SK-N-SH (cell line): ENCODE data around the gene PAPPA2.

Experiments used
- CHD2 ChIP-seq: fragments of 150-350 bp; IDR thresholded peaks from 2 replicates; pipeline ENCODE4 v1.6.1; 2018; ENCODE audit warnings: low read length; ENCODE audit not compliant: partially characterized antibody
- CTCF ChIP-seq: fragments of 200-600 bp; sonication (generic); IDR thresholded peaks from 2 replicates; pipeline ENCODE4 v1.6.1; 2017; ENCODE audit warnings: antibody characterized with exemption, mild to moderate bottlenecking, moderate library complexity
- EP300 ChIP-seq, 2 experiments: IDR thresholded peaks; 2 replicates each; pipeline versions ENCODE4 v1.4.0 to v1.6.1; 2012; ENCODE audit warnings: borderline replicate concordance in 1 of 2, low read depth in 1 of 2, low read length in 1 of 2
- FOSL2 ChIP-seq: IDR thresholded peaks from 2 replicates; pipeline ENCODE4 v1.4.0; 2012; ENCODE audit warnings: low read depth, mild to moderate bottlenecking, moderate library complexity, borderline replicate concordance
- FOXJ3 ChIP-seq: sonication (generic); formaldehyde crosslinking; IDR thresholded peaks from 2 replicates; pipeline ENCODE4 v1.5.1; 2020; ENCODE audit warnings: mild to moderate bottlenecking, missing genetic modification reagents
- GABPA ChIP-seq: IDR thresholded peaks from 2 replicates; pipeline ENCODE4 v1.4.0; 2012; ENCODE audit warnings: low read depth, mild to moderate bottlenecking
- MAX ChIP-seq: IDR thresholded peaks from 2 replicates; pipeline ENCODE4 v1.4.0; 2012; ENCODE audit warnings: low read depth
- NFIC ChIP-seq: IDR thresholded peaks from 2 replicates; pipeline ENCODE4 v1.4.0; 2012; ENCODE audit warnings: borderline replicate concordance
- RFX5 ChIP-seq: IDR thresholded peaks from 2 replicates; pipeline ENCODE4 v1.6.1; 2012; ENCODE audit warnings: mild to moderate bottlenecking, improper control_type of control experiment, low read length
- TEAD4 ChIP-seq: IDR thresholded peaks from 2 replicates; pipeline ENCODE4 v1.4.0; 2012; ENCODE audit warnings: mild to moderate bottlenecking, borderline replicate concordance; ENCODE audit not compliant: insufficient read depth

- TF ChIP-seq TEAD4 (no peak), FOXJ3 (CRISPR knock-in tag) (no peak), CTCF (no peak), EP300 (IDR thresholded peaks at IDR 0.05; ENCODE audit: borderline replicate concordance in 1 of 2, low read depth in 1 of 2, low read length in 1 of 2) (no peak), GABPA (no peak), MAX (no peak), RFX5 (no peak), CHD2 (no peak), FOSL2 (no peak), NFIC (no peak)
Measured at GRCh38 chr1:176790786-176791185, 327.8 kb downstream of the PAPPA2 start.
